Caco-2 (cell line): Measurements from ENCODE around the gene SLC41A2. TPM values are rescaled to one million over a fixed set of nuclear protein-coding genes. Genes with fewer than 3 reads are reported as not detected.

ENCODE experiments used
- BruUV-seq: library from RNA; stranded (reverse); fragments of 400-500 nt; replicated peaks from 2 replicates; lab custom pipeline; 2021; lab: Mats Ljungman, UMichigan
- CTCF ChIA-PET: fragments of 300-600 bp; sonication (Branson Sonifier 250); formaldehyde crosslinking; loops from one replicate; lab custom pipeline; 2022; ENCODE audit warnings: antibody characterized with exemption; lab: Charles Lee
- POLR2A ChIA-PET: fragments of 300-600 bp; sonication (Branson Sonifier 250); formaldehyde crosslinking; loops from one replicate; lab custom pipeline; 2022; ENCODE audit warnings: antibody characterized with exemption; lab: Charles Lee
- DNase-seq, 2 experiments: peaks; one replicate each; pipeline versions ENCODE4 v3.0.0 to v3.0.0-alpha.2; 2020 to 2022
- H3K27me3 ChIP-seq: replicated peaks from 2 replicates; pipeline ENCODE4 v1.6.0; 2011; ENCODE audit warnings: low read length; ENCODE audit not compliant: control insufficient read depth, insufficient read depth
- H3K36me3 ChIP-seq: 2 replicates; pipeline ENCODE4 v1.5.1; 2011; ENCODE audit warnings: low read length; ENCODE audit not compliant: control insufficient read depth, insufficient read depth
- H3K4me1 ChIP-seq: fragments of 250-450 bp; sonication (Bioruptor Pico); 2 replicates; pipeline ENCODE4 v1.5.1; 2020; ENCODE audit warnings: mild to moderate bottlenecking
- H3K4me3 ChIP-seq: 2 replicates; pipeline ENCODE4 v1.5.1; 2011; ENCODE audit warnings: low read depth, mild to moderate bottlenecking, control low read depth, low read length
- H3K9me3 ChIP-seq: fragments of 250-450 bp; sonication (Bioruptor Pico); 2 replicates; pipeline ENCODE4 v1.5.1; 2020; ENCODE audit warnings: mild to moderate bottlenecking, moderate library complexity
- H3K27ac Mint-ChIP-seq: one replicate; pipeline ENCODE4 v1.8.0; 2022; ENCODE audit warnings: mixed read lengths; ENCODE audit not compliant: unreplicated experiment
- H3K27me3 Mint-ChIP-seq: one replicate; pipeline ENCODE4 v1.8.0; 2022; ENCODE audit warnings: mixed read lengths; ENCODE audit not compliant: insufficient read depth, unreplicated experiment
- H3K36me3 Mint-ChIP-seq: one replicate; pipeline ENCODE4 v1.8.0; 2022; ENCODE audit warnings: mild to moderate bottlenecking, mixed read lengths; ENCODE audit not compliant: insufficient read depth, unreplicated experiment
- H3K4me1 Mint-ChIP-seq: one replicate; pipeline ENCODE4 v1.8.0; 2022; ENCODE audit warnings: low read depth, mixed read lengths; ENCODE audit not compliant: unreplicated experiment
- H3K4me3 Mint-ChIP-seq: one replicate; pipeline ENCODE4 v1.8.0; 2022; ENCODE audit warnings: mild to moderate bottlenecking, moderate library complexity, mixed read lengths; ENCODE audit not compliant: unreplicated experiment
- H3K9me3 Mint-ChIP-seq: one replicate; pipeline ENCODE4 v1.8.0; 2022; ENCODE audit warnings: mixed read lengths; ENCODE audit not compliant: unreplicated experiment
- intact Hi-C: fragments of 100-400 bp; cut with micrococcal nuclease; formaldehyde crosslinking; loops from one replicate; pipeline ENCODE4 v1.10.0; 2022; ENCODE audit not compliant: unreplicated experiment
- total RNA-seq: library from RNA; stranded (reverse); gene quantifications from 2 replicates; pipeline ENCODE4 v1.2.3, GENCODE V29; 2022
- TF ChIP-seq, protein P1 (sequence below), 2 experiments: fragments of 200-600 bp in 1 of 2; IDR thresholded peaks; 1 replicate in 1 of 2; 2 replicates in 1 of 2; pipeline versions ENCODE4 v1.5.1 to v1.8.0; 2011 to 2022; ENCODE audit warnings: antibody characterized with exemption in 1 of 2, control low read depth in 1 of 2, inconsistent platforms in 1 of 2, low read depth in 1 of 2, low read length in 1 of 2, mild to moderate bottlenecking in 1 of 2, moderate library complexity in 1 of 2; ENCODE audit not compliant: insufficient read depth in 1 of 2, severe bottlenecking in 1 of 2, unreplicated experiment in 1 of 2

Gene SLC41A2
- total RNA-seq, 1 experiment from 2014 or later: 21.6 TPM

DNA sequence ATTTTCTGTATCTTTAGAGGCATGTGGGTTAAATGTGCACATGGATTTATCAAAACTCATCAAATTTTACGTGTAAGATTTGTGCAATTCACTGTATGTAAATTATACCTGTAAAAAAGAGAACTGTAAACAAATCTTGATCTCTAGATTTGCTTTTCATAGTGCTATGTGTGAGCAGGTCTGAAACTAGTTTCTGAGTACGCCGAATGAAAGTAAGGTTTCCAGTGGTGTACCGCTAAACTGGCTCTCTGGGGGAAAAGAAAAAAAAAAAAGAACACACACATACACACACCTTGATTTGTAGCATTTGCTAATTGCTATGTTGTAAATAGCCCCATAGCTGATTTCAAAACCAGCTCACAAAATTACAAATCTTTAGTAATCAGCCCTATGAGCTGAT lies 8.6 kb upstream of the SLC41A2 start:
- no peak for DNase-seq
- no TSS peak for BruUV-seq
- no peak overlapping the region for H3K4me3 Mint-ChIP-seq
- H3K27me3 ChIP-seq: no peaks in the 10 kb centered on the region
- no peaks in the 10 kb centered on the region for H3K9me3 ChIP-seq
- ChIA-PET POLR2A (no interaction called here), CTCF (no interaction called here)
- H3K9me3 Mint-ChIP-seq: no peaks in the 10 kb centered on the region
- H3K27me3 Mint-ChIP-seq: no peaks in the 10 kb centered on the region
- H3K27ac Mint-ChIP-seq: no peak overlapping the region
- no peaks in the 10 kb centered on the region for H3K36me3 ChIP-seq
- no peaks in the 10 kb centered on the region for H3K4me1 Mint-ChIP-seq
- no peaks in the 10 kb centered on the region for H3K36me3 Mint-ChIP-seq
- intact Hi-C loops: no loop called here
- TF ChIP-seq, protein P1, sequence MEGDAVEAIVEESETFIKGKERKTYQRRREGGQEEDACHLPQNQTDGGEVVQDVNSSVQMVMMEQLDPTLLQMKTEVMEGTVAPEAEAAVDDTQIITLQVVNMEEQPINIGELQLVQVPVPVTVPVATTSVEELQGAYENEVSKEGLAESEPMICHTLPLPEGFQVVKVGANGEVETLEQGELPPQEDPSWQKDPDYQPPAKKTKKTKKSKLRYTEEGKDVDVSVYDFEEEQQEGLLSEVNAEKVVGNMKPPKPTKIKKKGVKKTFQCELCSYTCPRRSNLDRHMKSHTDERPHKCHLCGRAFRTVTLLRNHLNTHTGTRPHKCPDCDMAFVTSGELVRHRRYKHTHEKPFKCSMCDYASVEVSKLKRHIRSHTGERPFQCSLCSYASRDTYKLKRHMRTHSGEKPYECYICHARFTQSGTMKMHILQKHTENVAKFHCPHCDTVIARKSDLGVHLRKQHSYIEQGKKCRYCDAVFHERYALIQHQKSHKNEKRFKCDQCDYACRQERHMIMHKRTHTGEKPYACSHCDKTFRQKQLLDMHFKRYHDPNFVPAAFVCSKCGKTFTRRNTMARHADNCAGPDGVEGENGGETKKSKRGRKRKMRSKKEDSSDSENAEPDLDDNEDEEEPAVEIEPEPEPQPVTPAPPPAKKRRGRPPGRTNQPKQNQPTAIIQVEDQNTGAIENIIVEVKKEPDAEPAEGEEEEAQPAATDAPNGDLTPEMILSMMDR (IDR thresholded peaks at IDR 0.05; ENCODE audit: insufficient read depth in 1 of 2, low read depth in 1 of 2, low read length in 1 of 2, severe bottlenecking in 1 of 2, unreplicated experiment in 1 of 2): no peak
- H3K4me1 ChIP-seq: no peaks in the 10 kb centered on the region
- H3K4me3 ChIP-seq: no peak overlapping the region

DNA sequence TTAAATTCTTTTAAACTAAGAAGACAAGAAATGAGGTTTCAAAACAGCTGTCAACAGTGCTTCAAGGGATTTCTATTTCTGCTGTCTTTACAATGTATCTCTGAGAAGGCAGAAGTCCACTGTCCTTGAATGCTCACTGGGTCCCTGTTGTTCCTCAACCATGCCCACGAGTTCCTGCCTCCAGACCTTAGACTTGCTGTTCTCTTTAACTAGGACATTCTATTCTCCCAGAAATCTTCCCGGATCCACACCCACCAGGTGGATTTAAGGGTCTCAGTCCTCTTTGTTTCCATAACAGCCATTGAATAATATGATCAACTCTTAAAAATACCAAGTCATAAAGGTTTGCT lies 6.7 kb upstream of the SLC41A2 start:
- no peak for DNase-seq
- H3K27ac Mint-ChIP-seq: no peak overlapping the region
- BruUV-seq: no TSS peak
- ChIA-PET CTCF (no interaction called here), POLR2A (no interaction called here)
- Histone ChIP-seq H3K9me3 (no peaks in the 10 kb centered on the region), H3K36me3 (no peaks in the 10 kb centered on the region), H3K4me3 (no peak overlapping the region), H3K4me1 (peaks cover 2% of the 10 kb centered on the region; the same call in 1 of the 2 replicates), H3K27me3 (no peaks in the 10 kb centered on the region)
- intact Hi-C loops: no loop called here
- TF ChIP-seq, protein P1 (IDR thresholded peaks at IDR 0.05; ENCODE audit: insufficient read depth in 1 of 2, low read depth in 1 of 2, low read length in 1 of 2, severe bottlenecking in 1 of 2, unreplicated experiment in 1 of 2): no peak
- H3K9me3 Mint-ChIP-seq: no peaks in the 10 kb centered on the region
- H3K4me3 Mint-ChIP-seq: no peak overlapping the region
- H3K36me3 Mint-ChIP-seq: no peaks in the 10 kb centered on the region
- H3K27me3 Mint-ChIP-seq: no peaks in the 10 kb centered on the region
- H3K4me1 Mint-ChIP-seq: no peaks in the 10 kb centered on the region

DNA sequence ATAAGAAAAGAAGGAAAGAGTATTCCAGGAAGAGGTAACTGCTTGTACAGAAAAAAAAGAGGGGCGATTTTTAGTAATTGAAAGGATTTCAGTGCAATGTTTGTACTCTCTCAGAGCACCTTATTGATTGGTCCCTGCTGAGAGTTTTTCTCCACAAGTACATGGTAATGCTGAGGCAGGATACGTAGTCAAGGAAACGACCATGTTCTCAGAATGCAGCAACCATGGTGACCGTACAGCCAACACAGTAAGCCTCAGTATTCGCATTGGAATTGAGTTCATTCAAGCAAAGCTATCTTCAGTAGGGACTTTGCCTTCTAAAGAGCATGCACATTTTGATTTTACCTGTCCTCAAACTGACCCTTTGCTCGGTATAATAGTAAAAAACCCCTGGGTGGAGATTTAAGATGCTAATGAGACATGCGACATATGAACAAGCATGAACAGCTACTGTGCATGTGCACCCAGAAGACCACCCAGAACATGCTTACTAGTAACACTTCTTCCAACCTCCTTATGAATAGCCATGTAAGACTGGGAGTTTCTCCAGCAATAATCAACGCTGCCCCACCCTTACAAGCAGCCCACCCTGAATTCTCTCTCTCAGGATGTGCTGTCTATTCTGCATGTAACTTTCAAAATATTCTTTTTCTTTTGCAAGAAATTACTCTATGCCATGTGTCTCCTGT lies 6.2 kb upstream of the SLC41A2 start:
- Mint-ChIP-seq H3K9me3 (no peaks in the 10 kb centered on the region), H3K27me3 (no peaks in the 10 kb centered on the region), H3K4me1 (no peaks in the 10 kb centered on the region), H3K4me3 (no peak overlapping the region), H3K27ac (no peak overlapping the region), H3K36me3 (no peaks in the 10 kb centered on the region)
- intact Hi-C loops: no loop called here
- no peaks in the 10 kb centered on the region for H3K36me3 ChIP-seq
- no TSS peak for BruUV-seq
- ChIA-PET POLR2A (no interaction called here), CTCF (no interaction called here)
- no peak overlapping the region for H3K4me3 ChIP-seq
- TF ChIP-seq, protein P1 (IDR thresholded peaks at IDR 0.05; ENCODE audit: insufficient read depth in 1 of 2, low read depth in 1 of 2, low read length in 1 of 2, severe bottlenecking in 1 of 2, unreplicated experiment in 1 of 2): no peak
- no peaks in the 10 kb centered on the region for H3K27me3 ChIP-seq
- DNase-seq: no peak
- H3K9me3 ChIP-seq: no peaks in the 10 kb centered on the region
- H3K4me1 ChIP-seq: peaks cover 7% of the 10 kb centered on the region
